ENCODE measurements around the gene SORCS3. TPM values are rescaled to one million over a fixed set of nuclear protein-coding genes. Genes with fewer than 3 reads are reported as not detected.
"Not testable (repeated sequence)": the region's sequence is repeated elsewhere in the genome, so short reads cannot be mapped to it uniquely, and the experiment has no call there.

Gene SORCS3
- total RNA-seq, 2 experiments from 2014 or later = not detected

GRCh38 chr10:104688251-104689042 lies 47.4 kb downstream of the SORCS3 start:
- ChIA-PET CTCF (interaction anchor here (0.6 kb wide), 1 partner anchor 74 kb away, joined by 3 read pairs; no protein-coding TSS in a partner anchor), POLR2A (no interaction called here)

- ChIA-PET POLR2A (no interaction called here), CTCF (no interaction called here)
Measured at GRCh38 chr10:104689105-104689504, 48.0 kb downstream of the SORCS3 start.

GRCh38 chr10:104689547-104689946 lies 48.5 kb downstream of the SORCS3 start:
- POLR2A ChIA-PET = no interaction called here
- CTCF ChIA-PET = no interaction called here

- POLR2A ChIA-PET = no interaction called here
- CTCF ChIA-PET = no interaction called here
Measured at GRCh38 chr10:104690101-104690500, 49.0 kb downstream of the SORCS3 start.

GRCh38 chr10:104690959-104691358 lies 49.9 kb downstream of the SORCS3 start:
- POLR2A ChIA-PET = no interaction called here
- CTCF ChIA-PET = no interaction called here

- ChIA-PET POLR2A (no interaction called here), CTCF (no interaction called here)
Measured at GRCh38 chr10:104694074-104694473, 53.0 kb downstream of the SORCS3 start.

- POLR2A ChIA-PET, CTCF ChIA-PET: not testable (repeated sequence)
Measured at GRCh38 chr10:104703262-104703661, 62.2 kb downstream of the SORCS3 start.

- ChIA-PET POLR2A (no interaction called here), CTCF (no interaction called here)
Measured at GRCh38 chr10:104706886-104707285, 65.8 kb downstream of the SORCS3 start.

GRCh38 chr10:104707602-104708459 lies 66.7 kb downstream of the SORCS3 start:
- CTCF ChIA-PET = no interaction called here

GRCh38 chr10:104711302-104711721 lies 70.2 kb downstream of the SORCS3 start:
- POLR2A ChIA-PET = no interaction called here
- CTCF ChIA-PET = no interaction called here

More at GRCh38 chr10:104707602-104708459, 66.7 kb downstream of the SORCS3 start:
- POLR2A ChIA-PET = no interaction called here

- CTCF ChIA-PET = not testable (repeated sequence)
Measured at GRCh38 chr10:104730593-104730992, 89.5 kb downstream of the SORCS3 start.

GRCh38 chr10:104731192-104731591 lies 90.1 kb downstream of the SORCS3 start:
- ChIA-PET POLR2A (no interaction called here), CTCF (no interaction called here)

More at GRCh38 chr10:104730593-104730992, 89.5 kb downstream of the SORCS3 start:
- POLR2A ChIA-PET = not testable (repeated sequence)

GRCh38 chr10:104732222-104732621 lies 91.1 kb downstream of the SORCS3 start:
- ChIA-PET POLR2A (no interaction called here), CTCF (no interaction called here)

GRCh38 chr10:104734433-104734832 lies 93.3 kb downstream of the SORCS3 start:
- ChIA-PET POLR2A (no interaction called here), CTCF (no interaction called here)

GRCh38 chr10:104735036-104735756 lies 94.1 kb downstream of the SORCS3 start:
- CTCF ChIA-PET = no interaction called here
- POLR2A ChIA-PET = no interaction called here

- ChIA-PET POLR2A (no interaction called here), CTCF (no interaction called here)
Measured at GRCh38 chr10:104735757-104736391, 94.8 kb downstream of the SORCS3 start.

- POLR2A ChIA-PET = no interaction called here
- CTCF ChIA-PET = no interaction called here
Measured at GRCh38 chr10:104741127-104741526, 100.0 kb downstream of the SORCS3 start.

GRCh38 chr10:104744052-104744451 lies 103.0 kb downstream of the SORCS3 start:
- ChIA-PET CTCF (no interaction called here), POLR2A (no interaction called here)

GRCh38 chr10:104750291-104750690 lies 109.2 kb downstream of the SORCS3 start:
- POLR2A ChIA-PET = no interaction called here
- CTCF ChIA-PET = no interaction called here

GRCh38 chr10:104762793-104763192 lies 121.7 kb downstream of the SORCS3 start:
- POLR2A ChIA-PET = no interaction called here
- CTCF ChIA-PET = no interaction called here

Data from activated CD8-positive, alpha-beta memory T cell treated with anti-CD3 and anti-CD28 coated beads for 36 hours (primary cell).